Choroid plexus epithelial cell (primary cell): ENCODE data around the gene ERFE.
A peak's percentile ranks its signal among the peaks of the same experiment; 100 is the strongest.
"Not testable (repeated sequence)": the region's sequence is repeated elsewhere in the genome, so short reads cannot be mapped to it uniquely, and the experiment has no call there.

Source experiments
- DNase-seq: peaks from one replicate; pipeline ENCODE4 v3.0.0-alpha.2; 2010; ENCODE audit warnings: low read depth
- H3K4me3 ChIP-seq: 2 replicates; pipeline ENCODE4 v1.5.1; 2011; ENCODE audit warnings: low read depth, mild to moderate bottlenecking, control low read depth, low read length, moderate library complexity
- CTCF ChIP-seq: conservative IDR thresholded peaks from 2 replicates; pipeline ENCODE4 v1.5.1; 2011; ENCODE audit warnings: low read depth, mild to moderate bottlenecking, control low read depth, inconsistent platforms, low read length, moderate library complexity

ERFE gene

GRCh38 chr2:238158509-238159070 lies at the start of gene ERFE:
TSS of gene ERFE (plus strand) at chr2:238158970. CDS start at chr2:238159008, 38 bp downstream.
- DNase-seq: peak; percentile 35
- TF ChIP-seq CTCF: peak; percentile 33

GRCh38 chr2:238113611-238114010 lies 45.2 kb upstream of the ERFE start:
- DNase-seq: no peak
- TF ChIP-seq CTCF: no peak
- H3K4me3 ChIP-seq: no peak overlapping the region

More at GRCh38 chr2:238158509-238159070, at the start of gene ERFE:
- H3K4me3 ChIP-seq: no peak within 1 kb of the TSS

GRCh38 chr2:238114331-238114841 lies 44.4 kb upstream of the ERFE start:
- no peak overlapping the region for H3K4me3 ChIP-seq
- no peak for TF ChIP-seq CTCF
- no peak for DNase-seq

- H3K4me3 ChIP-seq: no peak overlapping the region
- DNase-seq: no peak
- TF ChIP-seq CTCF: no peak
Measured at GRCh38 chr2:238114851-238115660, 43.7 kb upstream of the ERFE start.

- not testable (repeated sequence) for DNase-seq, H3K4me3 ChIP-seq
Measured at GRCh38 chr2:238115709-238116108, 43.1 kb upstream of the ERFE start.

GRCh38 chr2:238116298-238117198 lies 42.2 kb upstream of the ERFE start:
- no peak for TF ChIP-seq CTCF
- no peak overlapping the region for H3K4me3 ChIP-seq
- no peak for DNase-seq
